ENCODE results near the gene C17orf78.

DNA sequence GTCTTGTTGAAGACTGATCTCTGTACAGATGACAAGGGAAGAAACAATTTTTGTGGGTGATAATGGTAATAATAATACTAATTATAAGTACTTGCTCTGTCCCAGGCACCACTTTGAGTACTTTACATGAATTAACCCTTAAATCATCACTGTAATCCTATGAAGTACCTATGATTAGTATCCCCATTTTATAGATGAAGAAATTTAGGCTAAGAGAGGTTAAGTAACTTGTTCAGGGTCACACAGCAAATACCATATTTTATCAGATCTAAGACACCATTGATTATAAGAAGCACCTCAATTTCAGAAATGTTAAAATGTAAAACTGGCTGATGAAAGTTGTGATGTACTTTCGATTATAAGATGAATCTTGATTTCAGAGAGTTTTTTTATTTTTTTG lies 49.5 kb downstream of the C17orf78 start:
- TF ChIP-seq, protein P1, sequence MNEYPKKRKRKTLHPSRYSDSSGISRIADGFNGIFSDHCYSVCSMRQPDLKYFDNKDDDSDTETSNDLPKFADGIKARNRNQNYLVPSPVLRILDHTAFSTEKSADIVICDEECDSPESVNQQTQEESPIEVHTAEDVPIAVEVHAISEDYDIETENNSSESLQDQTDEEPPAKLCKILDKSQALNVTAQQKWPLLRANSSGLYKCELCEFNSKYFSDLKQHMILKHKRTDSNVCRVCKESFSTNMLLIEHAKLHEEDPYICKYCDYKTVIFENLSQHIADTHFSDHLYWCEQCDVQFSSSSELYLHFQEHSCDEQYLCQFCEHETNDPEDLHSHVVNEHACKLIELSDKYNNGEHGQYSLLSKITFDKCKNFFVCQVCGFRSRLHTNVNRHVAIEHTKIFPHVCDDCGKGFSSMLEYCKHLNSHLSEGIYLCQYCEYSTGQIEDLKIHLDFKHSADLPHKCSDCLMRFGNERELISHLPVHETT (tag by site-specific recombination; IDR thresholded peaks at IDR 0.05), result no peak
- no peak for TF ChIP-seq REPIN1 (tag by site-specific recombination; IDR thresholded peaks at IDR 0.05; ENCODE audit: low read depth)
